ENCODE measurements around the gene UNC13D. TPM values are rescaled to one million over a fixed set of nuclear protein-coding genes. Genes with fewer than 3 reads are reported as not detected.
"Not testable (repeated sequence)": the region's sequence is repeated elsewhere in the genome, so short reads cannot be mapped to it uniquely, and the experiment has no call there.

The UNC13D gene
- total RNA-seq, 1 experiment from 2014 or later, result 1.4 TPM

DNA sequence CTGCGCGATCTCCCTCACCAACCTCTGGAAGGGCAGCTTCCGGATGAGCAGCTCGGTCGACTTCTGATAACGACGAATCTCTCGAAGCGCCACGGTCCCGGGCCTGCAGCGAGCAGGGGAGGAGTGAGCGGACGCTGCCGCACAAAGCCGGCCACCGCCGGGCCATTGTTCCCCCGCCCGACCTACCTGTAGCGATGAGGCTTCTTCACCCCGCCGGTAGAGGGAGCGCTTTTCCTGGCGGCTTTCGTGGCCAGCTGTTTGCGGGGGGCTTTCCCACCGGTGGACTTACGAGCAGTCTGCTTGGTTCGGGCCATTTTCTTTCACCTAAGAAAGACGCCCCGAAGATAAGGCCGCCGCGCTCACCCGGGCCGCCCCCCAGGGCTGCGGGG is 65.3 kb downstream of the UNC13D start:
- Histone ChIP-seq H3K27ac (peak overlapping the region; percentile 90), H3K9me3 (replicated peaks) (no peaks in the 10 kb centered on the region), H3K4me3 (peak overlapping the region; percentile 89), H3K4me1 (peaks cover 16% of the 10 kb centered on the region), H3K27me3 (no peaks in the 10 kb centered on the region), H3K36me3 (peaks cover 41% of the 10 kb centered on the region)
- DNase-seq, result peak in 1 of 2 experiments; percentile 72

DNA sequence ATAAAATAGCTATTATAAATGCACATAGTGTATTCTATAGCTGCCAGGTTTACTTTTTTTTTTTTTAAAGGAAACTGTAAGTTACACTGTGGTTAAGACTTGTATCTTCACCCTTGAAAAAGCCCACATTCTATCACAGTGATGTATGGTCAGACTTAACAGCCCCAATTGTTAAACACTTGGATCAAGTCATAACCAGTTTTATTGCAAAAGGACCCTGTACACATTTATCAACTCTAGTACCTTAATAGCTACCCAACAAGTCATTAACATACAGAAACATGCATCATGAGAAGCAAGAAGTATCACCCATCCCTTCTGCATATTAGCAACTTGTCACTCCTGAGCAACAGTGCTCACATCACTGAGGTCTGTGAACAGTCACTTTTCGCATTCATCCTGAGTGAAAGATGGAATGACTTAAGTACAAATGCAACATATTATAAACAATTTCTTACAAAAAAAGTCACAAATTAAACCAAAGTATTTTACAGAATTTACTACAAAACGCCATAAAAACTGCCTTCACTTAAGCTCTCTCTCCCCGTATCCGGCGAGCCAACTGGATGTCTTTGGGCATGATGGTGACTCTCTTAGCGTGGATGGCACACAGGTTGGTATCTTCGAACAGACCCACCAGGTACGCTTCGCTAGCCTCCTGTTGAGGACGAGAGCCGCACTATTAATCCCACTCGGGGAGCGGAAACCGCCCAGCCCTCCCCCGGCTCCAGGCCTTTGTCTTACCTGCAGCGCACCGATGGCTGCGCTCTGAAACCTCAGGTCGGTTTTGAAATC is 65.9 kb downstream of the UNC13D start:
- H3K27ac ChIP-seq; H3K27me3 ChIP-seq; DNase-seq; H3K9me3 ChIP-seq (replicated peaks): not testable (repeated sequence)
- Histone ChIP-seq H3K36me3 (peaks cover 41% of the 10 kb centered on the region), H3K4me3 (peak overlapping the region; percentile 89), H3K4me1 (peaks cover 17% of the 10 kb centered on the region)

DNA sequence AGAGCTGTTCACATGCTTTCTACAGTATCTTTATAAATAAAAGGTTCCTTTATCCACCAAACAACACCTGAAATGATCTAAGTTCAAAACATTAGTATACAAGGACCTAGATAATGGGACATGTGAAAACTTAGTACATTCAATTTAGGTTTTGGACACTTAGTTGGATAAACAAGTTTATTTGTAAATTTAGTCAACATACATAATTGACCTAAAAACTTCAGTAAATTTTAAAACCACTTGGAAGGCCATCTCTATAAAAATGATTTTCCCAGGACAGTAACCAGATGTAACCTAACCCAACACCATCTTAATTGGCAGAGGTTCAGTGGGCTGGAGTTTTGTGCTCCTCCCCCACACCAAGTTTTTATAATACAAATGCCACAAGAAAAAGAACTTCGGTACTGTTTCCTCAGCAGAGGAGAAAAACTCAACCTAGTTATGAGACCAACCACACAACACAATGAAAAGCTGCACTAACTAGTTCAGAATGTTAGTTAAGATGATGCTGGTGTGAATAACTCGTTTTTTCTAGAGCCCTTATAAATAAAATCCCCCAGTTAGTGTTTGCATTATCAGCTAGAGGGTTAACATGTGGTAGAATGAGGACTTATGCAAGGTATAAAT is 66.8 kb downstream of the UNC13D start:
- H3K4me3 ChIP-seq, result peak overlapping the region; percentile 89
- peaks cover 41% of the 10 kb centered on the region for H3K36me3 ChIP-seq
- H3K4me1 ChIP-seq, result peaks cover 23% of the 10 kb centered on the region
- H3K27me3 ChIP-seq, result no peaks in the 10 kb centered on the region
- H3K9me3 ChIP-seq (replicated peaks), result no peaks in the 10 kb centered on the region
- no peak for DNase-seq
- no peak overlapping the region for H3K27ac ChIP-seq

Other genes with a start within 250 kb of the UNC13D start
- gene SMIM5, start 211.0 kb downstream of the UNC13D start, total RNA-seq (2014; rRNA removed; shearing (Covaris generic)), result 0.14 and 0.18 TPM in 2 replicates
- gene RECQL5, start 177.2 kb downstream of the UNC13D start, total RNA-seq (2014; rRNA removed; shearing (Covaris generic)), result 25.9 and 28.1 TPM in 2 replicates
- gene SAP30BP, start 177.1 kb downstream of the UNC13D start, total RNA-seq (2014; rRNA removed; shearing (Covaris generic)), result 63.4 and 74.0 TPM in 2 replicates
- gene ITGB4, start 122.9 kb downstream of the UNC13D start, total RNA-seq (2014; rRNA removed; shearing (Covaris generic)), result 4.3 and 8.8 TPM in 2 replicates
- 29.0 and 31.5 TPM in 2 replicates for gene GALK1, start 79.2 kb downstream of the UNC13D start, total RNA-seq (2014; rRNA removed; shearing (Covaris generic))
- 40.6 and 51.4 TPM in 2 replicates for gene UNK, start 59.6 kb downstream of the UNC13D start, total RNA-seq (2014; rRNA removed; shearing (Covaris generic))
- 36.3 and 38.3 TPM in 2 replicates for gene WBP2, start 10.9 kb upstream of the UNC13D start, total RNA-seq (2014; rRNA removed; shearing (Covaris generic))
- 8.1 and 9.9 TPM in 2 replicates for gene TRIM47, start 34.2 kb upstream of the UNC13D start, total RNA-seq (2014; rRNA removed; shearing (Covaris generic))
- gene TRIM65, start 52.5 kb upstream of the UNC13D start, total RNA-seq (2014; rRNA removed; shearing (Covaris generic)), result 7.4 and 7.9 TPM in 2 replicates
- 43.6 and 47.1 TPM in 2 replicates for gene MRPL38, start 60.5 kb upstream of the UNC13D start, total RNA-seq (2014; rRNA removed; shearing (Covaris generic))
- 10.3 and 13.5 TPM in 2 replicates for gene FBF1, start 96.6 kb upstream of the UNC13D start, total RNA-seq (2014; rRNA removed; shearing (Covaris generic))
- gene ACOX1, start 134.8 kb upstream of the UNC13D start, total RNA-seq (2014; rRNA removed; shearing (Covaris generic)), result 34.8 and 36.4 TPM in 2 replicates
- gene TEN1, start 134.8 kb upstream of the UNC13D start, total RNA-seq (2014; rRNA removed; shearing (Covaris generic)), result 11.8 and 17.7 TPM in 2 replicates
- 2.7 and 3.1 TPM in 2 replicates for gene CDK3, start 156.5 kb upstream of the UNC13D start, total RNA-seq (2014; rRNA removed; shearing (Covaris generic))
- gene EVPL, start 182.9 kb upstream of the UNC13D start, total RNA-seq (2014; rRNA removed; shearing (Covaris generic)), result 0.63 and 1.1 TPM in 2 replicates
- 58.7 and 60.0 TPM in 2 replicates for gene SRP68, start 228.1 kb upstream of the UNC13D start, total RNA-seq (2014; rRNA removed; shearing (Covaris generic))
- gene GALR2, start 230.4 kb upstream of the UNC13D start, total RNA-seq (2014; rRNA removed; shearing (Covaris generic)), result 0.06 TPM in 1 of 2 replicates, not detected in the other
- gene ZACN, start 234.8 kb upstream of the UNC13D start, total RNA-seq (2014; rRNA removed; shearing (Covaris generic)), result 0.14 and 0.25 TPM in 2 replicates

All from SJCRH30 (cell line).